Endothelial cell of umbilical vein (primary cell): ENCODE measurements around the gene TPSG1. TPM values are rescaled to one million over a fixed set of nuclear protein-coding genes. Genes with fewer than 3 reads are reported as not detected.

Source experiments
- BruUV-seq: library from RNA; stranded (reverse); fragments of 400-500 nt; replicated peaks from 2 replicates; lab custom pipeline; 2021; lab: Mats Ljungman, UMichigan
- CTCF ChIA-PET: fragments of 300-600, 350-600 bp; sonication (Branson Sonifier 250); formaldehyde crosslinking; loops from one replicate; lab custom pipeline; 2021; ENCODE audit warnings: antibody characterized with exemption, inconsistent platforms; lab: Charles Lee
- POLR2A ChIA-PET: fragments of 300-600, 350-600 bp; sonication (Branson Sonifier 250); formaldehyde crosslinking; loops from one replicate; lab custom pipeline; 2021; ENCODE audit warnings: antibody characterized with exemption, inconsistent platforms; lab: Charles Lee
- DNase-seq: peaks from one replicate; pipeline ENCODE4 v3.0.0-alpha.2; 2011; ENCODE audit warnings: low read depth, low spot score
- FAIRE-seq: peaks from 2 replicates; lab custom pipeline; 2011; peaks lifted over from hg19 to GRCh38; lab: Jason Lieb, UNC
- H2AFZ ChIP-seq: 2 replicates; pipeline ENCODE4 v1.6.0; 2012; ENCODE audit warnings: low read depth, low read length, control low read depth, inconsistent platforms
- H3K27ac ChIP-seq: 2 replicates; pipeline ENCODE4 v1.5.1; 2011; ENCODE audit warnings: low read depth, mild to moderate bottlenecking, control low read depth, low read length, moderate library complexity; ENCODE audit not compliant: insufficient read depth
- H3K27me3 ChIP-seq, 2 experiments: 2 replicates each; pipeline versions ENCODE4 v1.6.0 to v1.6.1; 2011; ENCODE audit warnings: low read length in 2 of 2, mixed read lengths in 1 of 2; ENCODE audit not compliant: control insufficient read depth in 2 of 2, insufficient read depth in 2 of 2
- H3K36me3 ChIP-seq, 2 experiments: 2 replicates in 1 of 2; 3 replicates in 1 of 2; pipeline ENCODE4 v1.5.1; 2011; ENCODE audit warnings: low read length in 2 of 2, mild to moderate bottlenecking in 1 of 2, moderate library complexity in 1 of 2; ENCODE audit not compliant: control insufficient read depth in 2 of 2, insufficient read depth in 2 of 2; ENCODE audit errors: extremely low read depth in 1 of 2
- H3K4me1 ChIP-seq: 3 replicates; pipeline ENCODE4 v1.5.1; 2011; ENCODE audit warnings: mild to moderate bottlenecking, low read length; ENCODE audit not compliant: control insufficient read depth, insufficient read depth; ENCODE audit errors: extremely low read depth
- H3K4me2 ChIP-seq: 2 replicates; pipeline ENCODE4 v1.6.1; 2011; ENCODE audit warnings: low read length, control low read depth, mixed read lengths; ENCODE audit not compliant: insufficient read depth
- H3K4me3 ChIP-seq, 3 experiments: fragments of 200-600 bp in 1 of 3; sonication (generic), shearing (Covaris generic) in 1 of 3; replicated peaks in 1 of 3; 2 replicates each; pipeline ENCODE4 v1.5.1; 2011 to 2016; ENCODE audit warnings: control low read depth in 3 of 3, low read length in 3 of 3, mild to moderate bottlenecking in 2 of 3, inconsistent platforms in 1 of 3, low read depth in 1 of 3, moderate library complexity in 1 of 3; ENCODE audit not compliant: insufficient read depth in 1 of 3
- H3K79me2 ChIP-seq: 2 replicates; pipeline ENCODE4 v1.6.0; 2012; ENCODE audit warnings: low read length, inconsistent platforms; ENCODE audit not compliant: control insufficient read depth, insufficient read depth
- H3K9ac ChIP-seq: replicated peaks from 2 replicates; pipeline ENCODE3; 2011; ENCODE audit warnings: low read length, control low read depth; ENCODE audit not compliant: insufficient read depth; ENCODE audit errors: extremely low read depth
- H3K9me1 ChIP-seq: replicated peaks from 3 replicates; pipeline ENCODE4 v1.6.0; 2011; ENCODE audit warnings: mild to moderate bottlenecking, low read length; ENCODE audit not compliant: control insufficient read depth, insufficient read depth; ENCODE audit errors: extremely low read depth
- H3K9me3 ChIP-seq: replicated peaks from 2 replicates; pipeline ENCODE4 v1.5.1; 2012; ENCODE audit warnings: low read length, inconsistent platforms; ENCODE audit not compliant: control insufficient read depth, insufficient read depth
- H4K20me1 ChIP-seq: replicated peaks from 2 replicates; pipeline ENCODE3; 2011; ENCODE audit warnings: mild to moderate bottlenecking, low read length; ENCODE audit not compliant: control insufficient read depth, insufficient read depth; ENCODE audit errors: extremely low read depth
- EZH2 ChIP-seq: IDR thresholded peaks from 2 replicates; pipeline ENCODE4 v1.6.1; 2012; ENCODE audit warnings: borderline replicate concordance, low read depth, mild to moderate bottlenecking, moderate library complexity, low read length, inconsistent platforms; ENCODE audit not compliant: severe bottlenecking
- FOS ChIP-seq: IDR thresholded peaks from 2 replicates; pipeline ENCODE4 v1.6.1; 2011; ENCODE audit warnings: mild to moderate bottlenecking, low read length, moderate library complexity, borderline replicate concordance; ENCODE audit not compliant: insufficient read depth
- GATA2 ChIP-seq: IDR thresholded peaks from 2 replicates; pipeline ENCODE4 v1.7.0; 2011; ENCODE audit warnings: low read depth, mild to moderate bottlenecking, moderate library complexity, mixed read lengths, low read length; ENCODE audit not compliant: insufficient read length, insufficient read depth
- JUN ChIP-seq: IDR thresholded peaks from 2 replicates; pipeline ENCODE4 v1.6.1; 2011; ENCODE audit warnings: borderline replicate concordance, low read depth; ENCODE audit not compliant: insufficient read length, insufficient read depth
- MYC ChIP-seq: IDR thresholded peaks from one replicate; pipeline ENCODE4 v1.6.1; 2011; ENCODE audit warnings: mild to moderate bottlenecking, low read depth, low read length
- POLR2A ChIP-seq: IDR thresholded peaks from 2 replicates; pipeline ENCODE4 v1.6.1; 2012; ENCODE audit warnings: low read depth, mild to moderate bottlenecking, control low read depth, low read length
- POLR2AphosphoS5 ChIP-seq: IDR thresholded peaks from 2 replicates; pipeline ENCODE4 v1.6.1; 2012; ENCODE audit warnings: low read depth, mild to moderate bottlenecking, control low read depth, low read length, moderate library complexity; ENCODE audit not compliant: insufficient read depth
- dilution Hi-C: fragments of 300-500 bp; cut with MboI; formaldehyde crosslinking; loops from one replicate; pipeline ENCODE4 v1.15.0; 2019; ENCODE audit warnings: low sequenced_read_pairs; ENCODE audit not compliant: extremely low pct_ligation_motif_present
- intact Hi-C: fragments of 100-400 bp; cut with micrococcal nuclease; formaldehyde crosslinking; loops from one replicate; pipeline ENCODE4 v1.10.0; 2022
- polyA plus RNA-seq, 4 experiments: library from polyadenylated mRNA; depleted of rRNA in 3 of 4; stranded (reverse) in 3 of 4; unstranded in 1 of 4; fragments of >200 nt; gene quantifications; 2 replicates each; pipeline versions ENCODE4 v1.2.1 to v1.2.3, GENCODE V29; 2011 to 2012; ENCODE audit warnings: missing spikeins in 1 of 4
- total RNA-seq: library from RNA; stranded (reverse); gene quantifications from 2 replicates; pipeline ENCODE4 v1.2.3, GENCODE V29; 2021
- TF ChIP-seq, protein P1 (sequence below): IDR thresholded peaks from 2 replicates; pipeline ENCODE4 v1.6.1; 2011; ENCODE audit not compliant: insufficient read depth, insufficient read length
- TF ChIP-seq, protein P2 (sequence below), 2 donors: IDR thresholded peaks; 1 replicate in 1 of 2; 2 replicates in 1 of 2; pipeline ENCODE4 v1.5.1; 2011; ENCODE audit warnings: low read length in 2 of 2, mild to moderate bottlenecking in 2 of 2, moderate library complexity in 2 of 2, control low read depth in 1 of 2, inconsistent platforms in 1 of 2, low read depth in 1 of 2; ENCODE audit not compliant: insufficient read depth in 1 of 2; ENCODE audit errors: extremely low read depth in 1 of 2

The TPSG1 gene
- total and polyA plus RNA-seq, 2 donors (not counting 3 experiments of a cell fraction or from before 2014, with no cell fraction given): not detected

DNA sequence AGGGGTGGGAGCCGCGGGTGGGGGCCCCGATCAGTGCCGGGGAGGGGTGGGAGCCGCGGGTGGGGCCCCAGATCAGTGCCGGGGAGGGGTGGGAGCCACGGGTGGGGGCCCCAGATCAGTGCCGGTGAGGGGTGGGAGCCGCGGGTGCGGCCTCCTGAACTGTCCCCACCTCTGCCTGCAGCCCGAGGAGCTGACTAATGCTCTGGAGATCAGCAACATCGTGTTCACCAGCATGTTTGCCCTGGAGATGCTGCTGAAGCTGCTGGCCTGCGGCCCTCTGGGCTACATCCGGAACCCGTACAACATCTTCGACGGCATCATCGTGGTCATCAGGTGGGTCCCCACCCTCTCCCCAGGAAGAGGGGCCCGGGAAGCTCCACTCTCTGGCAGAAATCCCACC is 20.1 kb downstream of the TPSG1 start:
- no peak overlapping the region for H3K9ac ChIP-seq
- TF ChIP-seq EZH2: no peak
- TF ChIP-seq, protein P1, sequence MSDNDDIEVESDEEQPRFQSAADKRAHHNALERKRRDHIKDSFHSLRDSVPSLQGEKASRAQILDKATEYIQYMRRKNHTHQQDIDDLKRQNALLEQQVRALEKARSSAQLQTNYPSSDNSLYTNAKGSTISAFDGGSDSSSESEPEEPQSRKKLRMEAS: no peak
- TF ChIP-seq, protein P2, sequence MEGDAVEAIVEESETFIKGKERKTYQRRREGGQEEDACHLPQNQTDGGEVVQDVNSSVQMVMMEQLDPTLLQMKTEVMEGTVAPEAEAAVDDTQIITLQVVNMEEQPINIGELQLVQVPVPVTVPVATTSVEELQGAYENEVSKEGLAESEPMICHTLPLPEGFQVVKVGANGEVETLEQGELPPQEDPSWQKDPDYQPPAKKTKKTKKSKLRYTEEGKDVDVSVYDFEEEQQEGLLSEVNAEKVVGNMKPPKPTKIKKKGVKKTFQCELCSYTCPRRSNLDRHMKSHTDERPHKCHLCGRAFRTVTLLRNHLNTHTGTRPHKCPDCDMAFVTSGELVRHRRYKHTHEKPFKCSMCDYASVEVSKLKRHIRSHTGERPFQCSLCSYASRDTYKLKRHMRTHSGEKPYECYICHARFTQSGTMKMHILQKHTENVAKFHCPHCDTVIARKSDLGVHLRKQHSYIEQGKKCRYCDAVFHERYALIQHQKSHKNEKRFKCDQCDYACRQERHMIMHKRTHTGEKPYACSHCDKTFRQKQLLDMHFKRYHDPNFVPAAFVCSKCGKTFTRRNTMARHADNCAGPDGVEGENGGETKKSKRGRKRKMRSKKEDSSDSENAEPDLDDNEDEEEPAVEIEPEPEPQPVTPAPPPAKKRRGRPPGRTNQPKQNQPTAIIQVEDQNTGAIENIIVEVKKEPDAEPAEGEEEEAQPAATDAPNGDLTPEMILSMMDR (IDR thresholded peaks at IDR 0.05; ENCODE audit: extremely low read depth in 1 of 2, insufficient read depth in 1 of 2, low read depth in 1 of 2, low read length in 2 of 2): no peak
- no peak for TF ChIP-seq FOS
- TF ChIP-seq GATA2: no peak
- no peak for TF ChIP-seq POLR2AphosphoS5
- TF ChIP-seq POLR2A: no peak
- no peak for TF ChIP-seq JUN
- TF ChIP-seq MYC: no peak
- no peak for FAIRE-seq

More for the DNA sequence above, 20.1 kb downstream of the TPSG1 start:
- Histone ChIP-seq H3K4me2 (no peak overlapping the region), H3K4me1 (no peaks in the 10 kb centered on the region), H3K9me3 (no peaks in the 10 kb centered on the region), H2AFZ (no peak overlapping the region), H3K9me1 (no peaks in the 10 kb centered on the region), H3K79me2 (no peaks in the 10 kb centered on the region), H4K20me1 (no peaks in the 10 kb centered on the region), H3K27me3 (no peaks in the 10 kb centered on the region), H3K27ac (no peak overlapping the region), H3K4me3 (no peak overlapping the region), H3K36me3 (no peaks in the 10 kb centered on the region)
- intact Hi-C loops (no loop called here), dilution Hi-C loops (no loop called here)
- BruUV-seq: no TSS peak
- ChIA-PET POLR2A (no interaction called here), CTCF (interaction anchor here (1.2 kb wide), 1 partner anchor 9 kb away, joined by 3 read pairs; no protein-coding TSS in a partner anchor)
- DNase-seq: no peak
